Effector CD4-positive, alpha-beta T cell (primary cell): Measurements from ENCODE around the gene MAFF.

Experiments
- DNase-seq: peaks from one replicate; pipeline ENCODE4 v3.0.0-alpha.2; 2020

The MAFF gene

DNA sequence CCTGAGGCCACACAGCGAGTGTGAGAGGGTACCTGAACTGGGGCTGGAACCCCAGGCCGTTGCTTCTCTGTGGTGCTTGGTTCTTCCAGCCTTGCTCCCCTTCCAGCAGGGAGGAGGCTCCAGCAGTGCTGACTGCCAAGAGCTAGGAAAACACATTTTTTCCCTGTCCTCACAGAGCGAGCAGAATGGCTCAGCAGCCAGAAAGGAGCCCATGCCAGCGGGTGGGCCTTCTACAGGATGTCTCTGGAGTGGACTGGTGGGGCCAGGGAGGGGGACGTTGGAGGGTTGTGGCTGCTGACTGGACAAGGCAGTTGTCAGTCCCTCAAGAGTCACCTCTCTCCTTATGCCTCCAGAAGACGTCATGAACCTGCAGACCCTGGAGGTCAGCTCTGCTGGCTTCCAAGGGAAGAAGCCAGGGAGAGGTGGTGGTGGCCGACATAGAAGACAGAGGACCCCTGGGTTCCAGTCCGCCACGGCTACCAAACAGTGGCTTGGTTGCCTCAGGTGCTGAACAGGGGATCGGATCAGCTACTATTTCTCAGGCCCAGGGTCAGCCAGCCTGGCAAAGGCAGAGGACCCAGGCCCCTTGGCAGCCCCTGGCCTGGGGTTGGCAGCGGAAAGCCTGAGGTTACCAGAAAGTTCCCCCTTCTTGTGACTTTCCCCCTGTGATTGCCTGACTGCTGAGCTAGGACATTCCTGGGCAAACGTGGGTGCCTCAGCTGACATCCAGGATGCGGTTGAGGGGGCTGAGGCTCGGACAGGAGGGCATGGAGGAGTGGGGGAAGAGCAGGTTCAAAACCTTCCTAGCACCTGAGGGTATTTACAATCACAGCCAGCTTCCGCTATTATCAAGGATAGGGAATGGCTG lies 3.7 kb downstream of the MAFF start:
- no peak for DNase-seq

- DNase-seq: no peak
These were observed 6.2 kb downstream of the MAFF start for GRCh38 chr22:38207898-38208432.

DNA sequence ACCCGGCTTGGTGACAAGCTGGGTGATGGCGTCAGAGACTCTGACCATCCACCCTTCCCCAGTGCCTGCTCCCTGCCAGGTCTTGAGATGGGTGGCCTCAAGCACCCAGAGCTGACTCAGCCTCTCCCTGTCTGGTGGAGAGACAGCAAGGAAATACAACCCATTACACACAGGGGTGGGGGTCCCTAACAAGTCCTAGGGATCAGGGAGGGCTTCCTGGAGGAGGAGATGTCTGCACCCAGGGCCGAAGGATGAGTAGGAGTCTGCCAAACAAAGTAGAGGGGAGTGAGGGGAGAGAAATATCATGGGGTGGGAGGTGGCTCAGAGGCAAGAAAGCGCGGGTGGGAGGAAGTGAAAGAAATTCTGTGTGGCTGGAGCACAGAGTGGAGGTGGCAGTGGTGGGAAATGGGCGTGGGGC lies 6.8 kb downstream of the MAFF start:
- DNase-seq: no peak

DNA sequence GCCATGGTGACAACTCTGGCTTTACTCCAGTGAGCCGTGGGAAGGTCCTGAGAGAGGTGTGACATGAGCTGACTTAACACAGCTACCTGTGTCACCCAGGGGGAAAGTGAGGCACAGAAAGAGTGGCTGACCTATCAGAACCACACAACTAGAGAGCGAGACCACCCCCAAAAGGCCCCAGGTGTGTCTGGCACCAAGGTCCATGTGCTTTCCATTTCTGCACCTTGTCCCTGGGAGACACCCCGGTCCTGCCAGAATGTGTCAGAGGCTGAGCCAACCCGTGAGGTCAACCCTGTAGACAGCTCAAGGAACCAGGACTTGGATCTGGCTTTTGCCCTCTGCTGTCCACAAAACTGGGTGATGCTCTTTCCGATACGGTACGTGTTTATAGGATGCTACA lies 9.8 kb downstream of the MAFF start:
- DNase-seq: no peak

- DNase-seq: no peak
These were observed 10.6 kb downstream of the MAFF start for GRCh38 chr22:38212442-38212841.

GRCh38 chr22:38213319-38213989 lies 11.7 kb downstream of the MAFF start:
- DNase-seq: no peak

DNA sequence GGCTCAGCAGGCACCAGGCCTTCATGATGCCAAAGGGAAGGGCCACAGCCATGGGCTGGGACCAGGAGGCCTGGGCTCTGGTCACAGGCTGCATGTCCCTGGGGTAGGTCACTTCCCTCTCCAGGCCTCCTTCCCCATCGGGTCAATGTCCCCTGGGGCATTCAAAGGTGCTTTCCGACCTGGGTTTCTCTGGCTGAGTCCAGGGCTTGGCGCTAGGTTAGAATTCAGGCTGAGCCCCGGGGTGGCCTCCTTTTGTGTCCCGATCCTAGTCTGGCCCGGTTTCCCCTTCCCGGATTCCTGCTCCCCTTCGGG lies 12.2 kb downstream of the MAFF start:
- DNase-seq: no peak

DNA sequence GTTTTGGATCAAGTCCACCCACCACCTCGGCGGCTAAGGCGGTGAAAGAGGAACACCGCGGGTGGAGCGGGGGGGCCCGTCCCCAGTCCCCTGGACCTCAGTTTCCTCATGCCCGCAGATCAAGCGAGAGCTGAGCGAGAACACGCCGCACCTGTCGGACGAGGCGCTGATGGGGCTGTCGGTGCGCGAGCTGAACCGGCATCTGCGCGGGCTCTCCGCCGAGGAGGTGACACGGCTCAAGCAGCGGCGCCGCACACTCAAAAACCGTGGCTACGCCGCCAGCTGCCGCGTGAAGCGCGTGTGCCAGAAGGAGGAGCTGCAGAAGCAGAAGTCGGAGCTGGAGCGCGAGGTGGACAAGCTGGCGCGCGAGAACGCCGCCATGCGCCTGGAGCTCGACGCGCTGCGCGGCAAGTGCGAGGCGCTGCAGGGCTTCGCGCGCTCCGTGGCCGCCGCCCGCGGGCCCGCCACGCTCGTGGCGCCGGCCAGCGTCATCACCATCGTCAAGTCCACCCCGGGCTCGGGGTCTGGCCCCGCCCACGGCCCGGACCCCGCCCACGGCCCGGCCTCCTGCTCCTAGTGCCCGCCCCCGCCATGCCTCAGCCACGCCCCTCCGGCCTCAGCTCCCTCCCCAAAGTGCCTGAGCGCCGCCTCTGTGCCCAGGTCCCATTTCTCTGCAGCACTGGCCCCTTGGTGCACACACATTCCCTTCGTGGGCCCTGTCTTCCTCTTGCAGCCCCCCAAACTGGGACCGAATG lies 12.7 kb downstream of the MAFF start:
- peak; percentile 55 for DNase-seq

DNA sequence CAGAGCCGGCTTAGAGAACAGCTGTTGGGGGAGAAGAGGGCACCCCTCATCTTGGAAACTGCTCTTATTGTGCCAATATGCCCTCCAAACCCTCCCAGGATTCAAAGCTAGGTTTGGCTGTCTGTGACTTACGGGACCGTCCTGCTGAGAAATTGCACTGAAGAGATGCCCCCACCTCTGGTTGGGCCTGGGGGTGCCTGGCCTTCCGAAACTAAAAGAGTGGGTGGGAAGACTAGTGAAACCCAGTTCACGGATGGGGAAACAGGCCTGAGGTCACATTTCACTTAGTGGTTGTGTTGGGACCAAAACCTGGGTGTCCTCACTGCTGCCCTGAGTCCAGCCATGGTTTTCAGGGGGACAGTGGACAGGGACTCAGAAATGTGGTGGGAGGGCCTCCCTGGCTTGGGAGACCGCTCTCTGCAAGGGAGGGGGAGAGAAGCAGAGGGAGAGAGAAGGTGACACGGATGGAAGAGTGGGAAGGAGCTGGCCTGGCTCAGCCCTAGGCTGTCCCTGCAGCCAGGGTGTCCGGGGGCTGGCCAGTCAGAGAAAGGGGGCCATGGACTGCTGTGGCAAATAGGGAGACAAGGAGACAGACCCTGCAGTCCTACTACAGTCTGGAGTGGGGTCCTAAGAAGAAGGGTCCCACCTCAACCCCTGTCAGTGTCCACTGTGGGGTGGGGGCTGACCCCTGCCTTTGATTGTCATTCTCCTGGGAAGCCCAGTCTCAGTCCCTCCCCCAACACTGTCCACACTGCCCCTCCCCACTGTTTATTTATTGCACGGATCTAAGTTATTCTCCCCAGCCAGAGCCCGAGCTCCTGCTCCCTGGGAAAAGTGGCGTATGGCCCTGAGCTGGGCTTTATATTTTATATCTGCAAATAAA lies 13.6 kb downstream of the MAFF start:
- DNase-seq: no peak

DNA sequence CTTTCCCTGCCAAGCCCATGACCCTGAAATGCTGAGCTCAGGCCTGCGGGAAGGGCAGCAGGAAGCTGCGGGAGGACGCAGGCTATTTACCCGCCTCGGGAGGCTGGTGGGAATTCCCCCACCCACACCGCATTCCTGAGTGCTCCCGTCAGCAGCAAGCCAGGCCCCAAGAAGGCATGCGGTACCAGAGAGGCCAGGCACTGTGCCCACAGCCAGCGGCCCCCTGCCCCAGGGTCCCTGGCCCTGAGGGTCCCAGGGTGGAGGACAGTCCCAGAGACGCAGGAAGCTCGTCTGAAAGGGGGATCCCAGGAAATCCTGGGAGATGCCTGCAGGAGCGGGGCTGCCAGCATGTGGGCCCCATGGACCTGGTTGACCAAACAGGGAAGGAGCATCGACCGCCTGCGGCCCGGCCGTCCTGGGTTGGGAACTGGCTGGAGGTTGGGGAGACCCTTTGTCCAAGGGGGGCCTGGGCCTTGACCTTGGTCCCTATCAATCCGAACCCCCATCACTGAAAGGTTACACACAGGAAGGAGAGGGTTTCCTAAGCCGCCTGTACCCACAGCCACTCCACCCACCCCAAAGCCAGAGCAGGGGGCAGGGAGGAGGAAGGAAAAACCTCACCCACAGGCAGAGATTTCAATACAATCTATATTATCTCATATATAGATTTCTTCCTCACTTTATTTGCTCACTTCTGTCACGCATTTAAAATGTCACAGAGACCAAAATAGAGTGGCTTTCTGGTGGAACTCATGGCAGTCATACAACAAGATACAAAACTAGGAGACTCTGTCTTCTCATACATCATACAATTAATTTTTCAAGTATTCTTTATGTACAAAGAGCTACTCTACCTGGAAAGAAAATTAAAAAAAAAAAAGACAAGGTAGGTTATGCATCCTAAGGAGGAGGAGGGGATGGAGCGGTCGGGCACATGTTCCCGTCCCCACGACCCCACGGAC lies 17.1 kb downstream of the MAFF start:
- peak; percentile 38 for DNase-seq

GRCh38 chr22:38219632-38220031 lies 17.8 kb downstream of the MAFF start:
- DNase-seq: no peak

DNA sequence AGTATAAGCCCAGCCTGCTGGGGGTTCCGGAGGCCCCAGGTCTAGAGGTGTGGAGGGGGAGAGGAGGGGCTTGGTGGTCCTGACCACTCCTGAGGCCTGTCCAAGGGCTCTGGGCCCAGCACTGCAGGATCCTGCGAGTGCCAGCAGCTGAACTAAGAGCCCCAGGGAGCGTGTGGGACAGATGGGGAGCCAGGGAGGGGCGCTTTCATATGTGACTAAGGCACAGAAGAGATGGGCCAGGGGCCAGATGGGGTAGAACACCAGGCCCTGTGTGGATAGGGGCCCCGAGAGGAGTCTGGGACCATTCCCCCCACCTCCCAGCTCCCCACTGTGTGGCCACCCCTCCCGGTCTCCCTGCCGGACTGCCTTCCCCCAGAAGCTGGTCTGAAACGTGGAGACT lies 18.4 kb downstream of the MAFF start:
- DNase-seq: no peak

DNA sequence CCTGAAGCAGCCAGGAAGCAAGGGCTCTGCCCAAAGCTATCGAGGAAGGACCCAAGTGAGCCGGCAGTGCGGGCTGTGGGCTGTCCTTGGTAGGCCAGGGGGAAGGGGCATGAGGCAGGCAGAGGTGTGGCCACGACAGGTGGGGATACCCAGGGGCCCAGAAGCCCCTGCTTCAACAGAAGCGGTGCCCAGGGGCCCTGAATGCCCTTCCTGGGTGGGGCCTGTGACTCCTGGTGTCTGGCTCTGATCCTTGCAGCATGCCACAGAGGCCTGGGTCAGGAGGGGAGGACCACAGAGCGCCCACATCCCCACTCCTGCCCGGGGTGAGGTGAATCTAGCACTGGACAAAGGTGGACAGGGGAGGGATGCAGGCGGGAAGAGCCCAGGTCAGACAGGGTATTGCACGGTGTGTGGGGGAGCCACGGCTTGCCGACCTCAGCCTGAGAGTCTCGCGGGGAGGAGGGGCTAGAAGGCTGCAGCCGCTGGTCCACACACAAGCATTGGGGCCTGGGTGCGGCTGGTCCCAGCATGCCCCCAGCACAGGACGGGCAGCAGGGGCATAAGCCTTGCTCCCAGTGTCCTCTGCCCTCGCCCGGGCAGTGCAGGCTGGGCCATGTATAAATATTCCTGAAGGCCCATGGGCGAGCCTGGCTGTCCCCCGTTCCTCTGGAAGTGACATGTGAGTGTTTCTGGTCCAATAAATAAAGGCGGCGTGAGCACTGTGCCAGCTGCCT lies 19.0 kb downstream of the MAFF start:
- DNase-seq: no peak

DNA sequence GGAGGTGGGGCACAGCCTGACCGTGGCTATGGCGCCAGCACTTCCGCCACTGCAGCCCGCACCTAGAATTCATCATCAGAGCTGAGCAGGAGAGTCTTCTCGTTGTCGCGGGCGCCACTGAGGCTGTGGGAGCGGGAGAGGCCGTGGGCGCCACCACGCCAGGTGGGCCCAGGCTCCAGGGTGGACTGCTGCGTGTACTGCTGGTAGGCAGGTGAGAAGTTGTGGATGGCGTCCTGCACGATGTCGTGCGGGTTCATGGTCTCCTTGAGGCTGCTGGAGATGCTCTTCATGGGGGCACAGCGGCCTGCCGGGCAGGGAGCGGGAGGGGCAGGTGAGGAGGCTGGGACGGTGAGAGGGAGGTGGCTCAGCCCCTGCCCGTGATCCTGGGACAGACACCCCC lies 19.6 kb downstream of the MAFF start:
- DNase-seq: no peak

- no peak for DNase-seq
These were observed 20.4 kb downstream of the MAFF start for GRCh38 chr22:38221908-38222796.

DNA sequence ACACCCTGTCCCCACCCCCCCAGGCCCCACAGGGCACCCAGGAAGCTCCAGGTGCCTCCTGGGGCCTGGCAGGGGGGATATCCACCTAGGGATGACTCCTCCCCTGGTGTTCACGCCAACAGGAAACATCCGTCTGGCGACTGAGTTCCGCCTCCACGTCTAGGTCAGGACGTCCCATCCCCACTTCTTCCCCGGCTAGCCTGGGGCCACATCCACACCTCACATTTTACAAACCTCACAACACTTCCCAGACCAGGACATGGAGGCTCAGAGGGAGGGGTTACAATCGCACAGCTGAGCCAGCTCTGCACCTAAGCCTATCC lies 21.0 kb downstream of the MAFF start:
- DNase-seq: no peak

- DNase-seq: no peak
These were observed 21.6 kb downstream of the MAFF start for GRCh38 chr22:38223289-38223960.

DNA sequence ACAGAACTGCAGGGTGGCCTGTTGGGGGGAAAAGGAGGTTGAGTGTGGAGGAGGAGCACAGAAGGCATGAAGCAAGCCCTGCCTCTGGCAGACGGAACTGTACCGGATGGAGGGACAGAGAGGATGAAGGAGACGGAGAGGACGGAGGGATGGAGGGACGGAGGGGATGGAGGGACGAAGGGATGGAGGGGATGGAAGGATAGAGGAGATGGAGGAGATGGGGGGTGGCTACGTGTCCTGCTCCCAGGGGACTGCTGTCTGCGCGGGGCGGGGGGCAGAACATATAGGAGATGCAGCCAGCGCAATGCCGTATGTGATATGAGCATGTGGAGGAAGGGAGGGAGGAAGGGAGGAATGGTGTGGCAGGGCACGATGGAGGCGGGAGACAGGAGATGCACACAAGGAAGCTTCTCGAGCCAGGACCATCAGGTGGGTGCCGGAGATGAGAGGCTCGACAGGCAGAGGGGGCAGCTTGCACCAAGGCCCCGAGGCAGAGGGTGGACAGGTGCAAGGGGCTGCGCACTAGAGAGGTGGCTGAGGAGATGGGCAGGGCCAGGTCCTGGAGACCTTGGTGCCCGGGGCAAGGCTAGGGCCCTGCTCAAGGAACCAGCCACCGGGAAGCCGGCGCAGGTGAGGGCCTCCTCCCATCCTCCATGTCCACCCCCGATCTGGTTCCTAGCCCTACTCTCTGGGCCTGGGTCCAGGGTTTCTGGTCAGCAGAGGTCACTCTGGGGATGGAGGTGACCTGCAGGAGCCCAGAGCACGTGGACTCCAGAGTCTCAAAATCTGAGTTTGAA lies 25.3 kb downstream of the MAFF start:
- DNase-seq: no peak
